Stimulated activated CD8-positive, alpha-beta memory T cell treated with anti-CD3 and anti-CD28 coated beads, Interleukin-12 subunit alpha, Interleukin-12 subunit beta, amount 100 ng/mL, for 24 hours (primary cell): Measurements from ENCODE around the gene TSHZ3.

ENCODE experiments used
- DNase-seq: peaks from one replicate; pipeline ENCODE4 v3.0.0-alpha.2; 2020; ENCODE audit errors: extremely low read depth

The TSHZ3 gene

GRCh38 chr19:31261603-31262212, 87.5 kb downstream of the TSHZ3 start:
- no peak for DNase-seq

- no peak for DNase-seq
Observed at GRCh38 chr19:31261019-31261602, 88.1 kb downstream of the TSHZ3 start.

- DNase-seq, result no peak
Observed at GRCh38 chr19:31260171-31260933, 88.9 kb downstream of the TSHZ3 start.

- no peak for DNase-seq
Observed at GRCh38 chr19:31258211-31259052, 90.8 kb downstream of the TSHZ3 start.

- no peak for DNase-seq
Observed at GRCh38 chr19:31257426-31258130, 91.7 kb downstream of the TSHZ3 start.

GRCh38 chr19:31257025-31257424, 92.2 kb downstream of the TSHZ3 start:
- no peak for DNase-seq

GRCh38 chr19:31256593-31256960, 92.7 kb downstream of the TSHZ3 start:
- no peak for DNase-seq

- DNase-seq, result no peak
Observed at GRCh38 chr19:31255831-31256592, 93.2 kb downstream of the TSHZ3 start.

GRCh38 chr19:31255174-31255799, 93.9 kb downstream of the TSHZ3 start:
- DNase-seq, result no peak

- no peak for DNase-seq
Observed at GRCh38 chr19:31254611-31255010, 94.6 kb downstream of the TSHZ3 start.

GRCh38 chr19:31254180-31254551, 95.1 kb downstream of the TSHZ3 start:
- DNase-seq, result no peak

GRCh38 chr19:31253526-31254179, 95.6 kb downstream of the TSHZ3 start:
- DNase-seq, result no peak

- DNase-seq, result no peak
Observed at GRCh38 chr19:31252441-31252840, 96.8 kb downstream of the TSHZ3 start.

- no peak for DNase-seq
Observed at GRCh38 chr19:31249217-31249616, 100.0 kb downstream of the TSHZ3 start.

- DNase-seq, result no peak
Observed at GRCh38 chr19:31235806-31236205, 113.4 kb downstream of the TSHZ3 start.

- DNase-seq, result no peak
Observed at GRCh38 chr19:31233295-31233800, 115.9 kb downstream of the TSHZ3 start.

- no peak for DNase-seq
Observed at GRCh38 chr19:31232871-31233270, 116.4 kb downstream of the TSHZ3 start.

- no peak for DNase-seq
Observed at GRCh38 chr19:31232180-31232579, 117.1 kb downstream of the TSHZ3 start.

GRCh38 chr19:31231237-31231636, 118.0 kb downstream of the TSHZ3 start:
- DNase-seq, result no peak
